Naive thymus-derived CD4-positive, alpha-beta T cell (primary cell): Measurements from ENCODE around the gene WDR70. TPM values are rescaled to one million over a fixed set of nuclear protein-coding genes. Genes with fewer than 3 reads are reported as not detected.

Experiments
- ATAC-seq: fragments of 150-1000 bp; cut with Tn5 transposase; 2 replicates; pipeline ENCODE4 v1.10.0; 2021; ENCODE audit warnings: mild to moderate bottlenecking, moderate library complexity
- CTCF ChIA-PET: fragments of 350-600 bp; sonication (Branson Sonifier 250); formaldehyde crosslinking; loops from one replicate; lab custom pipeline; 2021; ENCODE audit warnings: antibody characterized with exemption; lab: Charles Lee
- POLR2A ChIA-PET: fragments of 350-600 bp; sonication (Branson Sonifier 250); formaldehyde crosslinking; loops from one replicate; lab custom pipeline; 2021; ENCODE audit warnings: antibody characterized with exemption, inconsistent platforms; lab: Charles Lee
- DNase-seq, 9 donors: peaks; one replicate each; pipeline versions ENCODE4 v3.0.0 to v3.0.0-alpha.2; 2020 to 2022; ENCODE audit warnings: mixed read lengths in 1 of 9
- H3K27ac ChIP-seq: one replicate; pipeline ENCODE4 v1.7.0; 2013; ENCODE audit warnings: mild to moderate bottlenecking, low read depth, low read length, moderate library complexity
- H3K27me3 ChIP-seq, 2 donors: one replicate each; pipeline ENCODE4 v1.7.0; 2013; ENCODE audit warnings: low read length in 2 of 2, mild to moderate bottlenecking in 2 of 2, moderate library complexity in 2 of 2; ENCODE audit not compliant: control insufficient read depth in 2 of 2, insufficient read depth in 2 of 2
- H3K36me3 ChIP-seq, 3 experiments: 1 replicate in 2 of 3; 2 replicates in 1 of 3; pipeline ENCODE4 v1.7.0; 2013; ENCODE audit warnings: low read length in 3 of 3, mild to moderate bottlenecking in 3 of 3, moderate library complexity in 1 of 3; ENCODE audit not compliant: insufficient read depth in 3 of 3, control insufficient read depth in 2 of 3
- H3K4me1 ChIP-seq, 2 donors: one replicate each; pipeline ENCODE4 v1.7.0; 2013; ENCODE audit warnings: low read length in 2 of 2, mild to moderate bottlenecking in 2 of 2, moderate library complexity in 1 of 2; ENCODE audit not compliant: control insufficient read depth in 2 of 2, insufficient read depth in 2 of 2
- H3K4me3 ChIP-seq: 2 replicates; pipeline ENCODE4 v1.7.0; 2013; ENCODE audit warnings: mild to moderate bottlenecking, low read length
- H3K9me3 ChIP-seq, 3 experiments: 1 replicate in 2 of 3; 2 replicates in 1 of 3; pipeline ENCODE4 v1.7.0; 2013; ENCODE audit warnings: low read length in 3 of 3; ENCODE audit not compliant: control insufficient read depth in 2 of 3
- H3K27ac Mint-ChIP-seq, 9 donors: one replicate each; pipeline ENCODE4 v1.8.0; 2020 to 2022; ENCODE audit warnings: mixed read lengths in 9 of 9, mild to moderate bottlenecking in 8 of 9, moderate library complexity in 5 of 9, inconsistent platforms in 2 of 9
- H3K27me3 Mint-ChIP-seq, 5 donors: one replicate each; pipeline ENCODE4 v1.8.0; 2021 to 2022; ENCODE audit warnings: mixed read lengths in 5 of 5, mild to moderate bottlenecking in 1 of 5
- H3K36me3 Mint-ChIP-seq, 5 donors: one replicate each; pipeline ENCODE4 v1.8.0; 2020 to 2022; ENCODE audit warnings: mixed read lengths in 5 of 5, mild to moderate bottlenecking in 3 of 5, inconsistent platforms in 1 of 5
- H3K4me1 Mint-ChIP-seq, 7 donors: one replicate each; pipeline ENCODE4 v1.8.0; 2020 to 2022; ENCODE audit warnings: mixed read lengths in 7 of 7, mild to moderate bottlenecking in 3 of 7, inconsistent platforms in 1 of 7
- H3K4me3 Mint-ChIP-seq, 10 donors: one replicate each; pipeline ENCODE4 v1.8.0; 2020 to 2022; ENCODE audit warnings: mild to moderate bottlenecking in 10 of 10, mixed read lengths in 10 of 10, moderate library complexity in 6 of 10, inconsistent platforms in 2 of 10
- H3K9me3 Mint-ChIP-seq, 11 donors: one replicate each; pipeline ENCODE4 v1.8.0; 2020 to 2022; ENCODE audit warnings: mixed read lengths in 11 of 11, mild to moderate bottlenecking in 4 of 11, inconsistent platforms in 1 of 11, moderate library complexity in 1 of 11
- intact Hi-C, 2 donors: fragments of 100-400 bp; cut with micrococcal nuclease; formaldehyde crosslinking; loops; one replicate each; pipeline ENCODE4 v1.15.1; 2023
- polyA plus RNA-seq, 2 donors: library from polyadenylated mRNA; unstranded; fragments of 300-500 nt; fragmentation: Illumina TruSeq; gene quantifications; one replicate each; pipeline ENCODE4 v1.2.3, GENCODE V29; 2021
- total RNA-seq, 6 experiments: library from RNA in 5 of 6; stranded (reverse) in 5 of 6; gene quantifications; 1 replicate in 5 of 6; 2 replicates in 1 of 6; pipeline ENCODE4 v1.2.3 and lab custom pipeline; 2021 to 2026

Gene WDR70
- total and polyA plus RNA-seq, 7 experiments from 2014 or later = 17.7 to 41.4 (median 38.8) TPM

DNA sequence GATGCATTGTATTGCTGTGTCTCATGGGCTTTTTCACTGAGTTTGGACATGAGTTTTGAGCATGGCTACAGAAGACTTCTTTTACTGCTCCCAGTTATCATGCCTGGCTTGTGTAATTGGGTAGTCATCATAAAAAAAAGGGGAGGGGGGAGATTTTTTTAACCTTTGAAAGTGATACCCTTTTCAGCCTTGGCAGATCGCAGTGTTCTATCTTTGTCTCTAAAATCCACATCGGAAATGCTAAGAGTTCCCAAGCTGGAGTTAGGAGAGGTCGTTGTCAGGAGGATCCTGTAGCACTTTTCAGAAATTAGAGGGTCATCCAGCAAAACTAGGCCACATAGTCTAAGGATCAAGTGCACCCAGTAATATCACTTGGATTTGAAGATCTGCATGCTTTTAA lies 188.4 kb downstream of the WDR70 start:
- CTCF ChIA-PET = no interaction called here
- no peaks in the 10 kb centered on the region for H3K9me3 Mint-ChIP-seq
- Histone ChIP-seq H3K27me3 (no peaks in the 10 kb centered on the region), H3K4me1 (no peaks in the 10 kb centered on the region), H3K27ac (no peak overlapping the region), H3K9me3 (no peaks in the 10 kb centered on the region), H3K4me3 (no peak overlapping the region), H3K36me3 (no peaks in the 10 kb centered on the region)
- DNase-seq = no peak
- ATAC-seq = no peak
- no peak overlapping the region for H3K4me3 Mint-ChIP-seq
- intact Hi-C loops = no loop called here
- no peaks in the 10 kb centered on the region for H3K27me3 Mint-ChIP-seq
- H3K36me3 Mint-ChIP-seq = peaks cover 0 to 55% (median 14%) of the 10 kb centered on the region in 5 donors
- POLR2A ChIA-PET = no interaction called here
- peaks cover 0 to 21% (median 5%) of the 10 kb centered on the region in 7 donors for H3K4me1 Mint-ChIP-seq
- no peak overlapping the region for H3K27ac Mint-ChIP-seq

DNA sequence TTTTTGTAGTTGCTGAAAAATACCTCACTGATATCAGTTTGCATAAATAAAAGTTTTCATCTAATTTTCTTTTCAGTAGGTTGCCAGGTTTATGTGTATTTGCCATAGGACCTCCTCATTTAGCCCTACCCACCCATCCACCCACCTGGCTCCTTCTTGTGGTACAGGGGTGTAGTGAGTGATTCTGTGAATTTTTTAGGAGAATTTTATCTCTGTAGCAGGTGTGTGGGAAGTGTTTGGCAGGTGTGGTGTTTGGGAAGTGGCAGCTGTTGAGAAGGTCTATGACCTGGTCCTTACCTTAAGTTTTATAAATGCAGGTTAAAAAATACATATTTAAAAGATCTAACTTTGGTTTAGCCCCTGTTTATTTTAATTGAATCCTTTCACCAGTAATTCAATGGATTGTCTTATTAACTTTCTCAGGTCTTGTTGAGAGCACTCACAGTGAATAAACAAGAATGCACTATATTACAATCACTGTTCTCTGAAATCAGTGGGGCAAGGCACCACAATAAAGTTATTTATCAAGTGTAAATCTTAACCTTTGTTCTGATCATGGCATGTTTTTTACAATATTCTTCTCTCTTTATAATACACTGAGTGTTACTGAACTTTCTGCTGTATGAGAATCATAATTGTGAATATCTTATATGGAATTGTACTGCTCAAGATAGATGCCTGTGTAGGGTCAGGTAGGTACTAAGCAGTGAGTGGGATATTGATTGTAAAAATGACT lies 189.1 kb downstream of the WDR70 start:
- Mint-ChIP-seq H3K36me3 (peaks cover 4 to 61% (median 20%) of the 10 kb centered on the region in 5 donors), H3K27me3 (no peaks in the 10 kb centered on the region), H3K4me3 (no peak overlapping the region), H3K4me1 (peaks cover 0 to 27% (median 11%) of the 10 kb centered on the region in 7 donors), H3K27ac (no peak overlapping the region), H3K9me3 (no peaks in the 10 kb centered on the region)
- H3K27me3 ChIP-seq = no peaks in the 10 kb centered on the region
- POLR2A ChIA-PET = no interaction called here
- intact Hi-C loops = no loop called here
- H3K4me1 ChIP-seq = no peaks in the 10 kb centered on the region
- H3K9me3 ChIP-seq = no peaks in the 10 kb centered on the region
- DNase-seq = no peak
- H3K36me3 ChIP-seq = no peaks in the 10 kb centered on the region
- ATAC-seq = no peak
- H3K4me3 ChIP-seq = no peak overlapping the region
- H3K27ac ChIP-seq = no peak overlapping the region
- CTCF ChIA-PET = no interaction called here

DNA sequence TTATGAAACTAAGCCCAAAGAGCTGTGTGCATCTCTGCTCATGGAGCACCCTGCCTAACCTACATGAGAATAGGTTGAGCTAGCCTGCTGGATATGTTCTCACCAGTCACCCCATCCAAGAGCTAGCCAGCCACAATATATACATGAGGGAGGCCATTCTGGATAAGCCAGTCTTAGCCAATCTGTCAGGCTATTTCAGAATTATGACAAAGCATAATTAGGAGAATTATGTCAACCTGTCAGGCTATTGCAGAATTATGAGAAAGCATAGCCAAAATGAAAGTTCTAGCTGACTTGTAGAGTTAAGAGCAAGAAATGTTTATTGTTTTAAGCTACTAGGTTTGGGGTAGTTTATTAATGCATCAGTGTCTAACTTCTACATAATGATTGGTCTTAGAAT lies 189.8 kb downstream of the WDR70 start:
- Mint-ChIP-seq H3K36me3 (peaks cover 5 to 68% (median 26%) of the 10 kb centered on the region in 5 donors), H3K4me3 (no peak overlapping the region), H3K4me1 (peaks cover 0 to 34% (median 17%) of the 10 kb centered on the region in 7 donors), H3K27ac (no peak overlapping the region), H3K27me3 (no peaks in the 10 kb centered on the region), H3K9me3 (no peaks in the 10 kb centered on the region)
- Histone ChIP-seq H3K9me3 (no peaks in the 10 kb centered on the region), H3K27me3 (no peaks in the 10 kb centered on the region), H3K4me1 (no peaks in the 10 kb centered on the region), H3K4me3 (no peak overlapping the region), H3K36me3 (no peaks in the 10 kb centered on the region), H3K27ac (no peak overlapping the region)
- CTCF ChIA-PET = no interaction called here
- ATAC-seq (no peak), DNase-seq (no peak)
- intact Hi-C loops = no loop called here
- POLR2A ChIA-PET = no interaction called here

DNA sequence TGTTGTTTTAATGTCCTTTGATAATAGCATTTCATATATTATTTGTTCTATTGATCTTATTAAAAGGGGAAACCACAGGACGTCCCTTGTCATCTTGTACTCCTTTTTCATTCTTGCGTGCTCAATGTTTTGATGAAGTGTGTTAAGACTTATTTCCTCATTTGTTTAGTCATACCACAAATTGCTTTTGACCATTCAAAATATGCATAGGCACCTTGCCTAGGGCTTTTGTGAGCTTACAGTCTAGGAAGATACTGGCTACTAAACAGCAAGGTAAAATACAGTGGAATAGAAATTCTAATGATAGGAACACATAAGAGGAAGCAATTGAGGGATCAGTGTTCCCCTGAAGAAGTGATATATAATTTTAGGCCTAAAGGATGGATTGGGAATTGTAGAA lies 190.3 kb downstream of the WDR70 start:
- no peak overlapping the region for H3K4me3 ChIP-seq
- Mint-ChIP-seq H3K27ac (no peak overlapping the region), H3K36me3 (peaks cover 5 to 73% (median 30%) of the 10 kb centered on the region in 5 donors), H3K4me1 (peaks cover 0 to 38% (median 22%) of the 10 kb centered on the region in 7 donors), H3K9me3 (no peaks in the 10 kb centered on the region), H3K27me3 (no peaks in the 10 kb centered on the region), H3K4me3 (no peak overlapping the region)
- ATAC-seq = no peak
- H3K36me3 ChIP-seq = no peaks in the 10 kb centered on the region
- no peak overlapping the region for H3K27ac ChIP-seq
- POLR2A ChIA-PET = no interaction called here
- no peaks in the 10 kb centered on the region for H3K4me1 ChIP-seq
- intact Hi-C loops = no loop called here
- H3K9me3 ChIP-seq = no peaks in the 10 kb centered on the region
- CTCF ChIA-PET = no interaction called here
- no peak for DNase-seq
- no peaks in the 10 kb centered on the region for H3K27me3 ChIP-seq

GRCh38 chr5:37570597-37570996 lies 191.5 kb downstream of the WDR70 start:
- Histone ChIP-seq H3K27me3 (no peaks in the 10 kb centered on the region), H3K27ac (no peak overlapping the region), H3K36me3 (no peaks in the 10 kb centered on the region), H3K9me3 (no peaks in the 10 kb centered on the region), H3K4me3 (no peak overlapping the region), H3K4me1 (no peaks in the 10 kb centered on the region)
- ChIA-PET POLR2A (no interaction called here), CTCF (no interaction called here)
- Mint-ChIP-seq H3K4me1 (peaks cover 0 to 43% (median 28%) of the 10 kb centered on the region in 7 donors), H3K27me3 (no peaks in the 10 kb centered on the region), H3K4me3 (no peak overlapping the region), H3K9me3 (no peaks in the 10 kb centered on the region), H3K36me3 (peaks cover 5 to 73% (median 35%) of the 10 kb centered on the region in 5 donors), H3K27ac (no peak overlapping the region)
- ATAC-seq (no peak), DNase-seq (no peak)
- intact Hi-C loops = no loop called here

DNA sequence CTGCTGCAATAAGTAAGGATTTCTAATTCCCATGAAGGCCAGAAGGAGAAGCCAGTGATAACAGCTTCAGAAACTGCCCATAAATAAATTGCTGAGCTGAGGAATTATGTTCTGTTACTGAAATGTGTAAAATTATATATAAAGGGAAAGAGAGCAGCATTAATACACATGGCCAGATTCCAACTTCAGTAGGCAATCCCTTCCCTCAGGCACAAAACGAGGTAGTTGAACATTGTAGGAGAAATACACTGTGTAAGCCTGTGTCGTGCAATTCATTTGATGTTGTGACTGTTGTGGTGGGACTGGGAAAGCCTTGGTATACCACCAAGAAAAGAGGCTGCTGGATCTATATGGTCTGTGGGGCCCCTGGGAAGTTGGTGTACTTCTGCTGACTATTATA lies 192.9 kb downstream of the WDR70 start:
- Histone ChIP-seq H3K4me3 (no peak overlapping the region), H3K9me3 (no peaks in the 10 kb centered on the region), H3K27me3 (no peaks in the 10 kb centered on the region), H3K27ac (no peak overlapping the region), H3K36me3 (no peaks in the 10 kb centered on the region), H3K4me1 (no peaks in the 10 kb centered on the region)
- ChIA-PET CTCF (no interaction called here), POLR2A (no interaction called here)
- no peak overlapping the region for H3K4me3 Mint-ChIP-seq
- ATAC-seq = no peak
- H3K4me1 Mint-ChIP-seq = peaks cover 2 to 51% (median 36%) of the 10 kb centered on the region in 7 donors
- H3K9me3 Mint-ChIP-seq = no peaks in the 10 kb centered on the region
- intact Hi-C loops = no loop called here
- H3K27ac Mint-ChIP-seq = no peak overlapping the region
- peaks cover 5 to 68% (median 35%) of the 10 kb centered on the region in 5 donors for H3K36me3 Mint-ChIP-seq
- no peak for DNase-seq
- no peaks in the 10 kb centered on the region for H3K27me3 Mint-ChIP-seq
